Embryonic facial prominence (tissue), 1 donor: ENCODE data around the gene COL9A3.
"Not testable (repeated sequence)": the region's sequence is repeated elsewhere in the genome, so short reads cannot be mapped to it uniquely, and the experiment has no call there.

Experiments used
- DNase-seq: peaks from one replicate; pipeline ENCODE4 v3.0.0-alpha.2; 2016; ENCODE audit errors: extremely low spot score

Gene COL9A3

GRCh38 chr20:62856931-62857619, 40.2 kb downstream of the COL9A3 start:
- no peak for DNase-seq

GRCh38 chr20:62858058-62858830, 41.4 kb downstream of the COL9A3 start:
- no peak for DNase-seq

- DNase-seq = no peak
Observed at GRCh38 chr20:62859721-62860120, 42.9 kb downstream of the COL9A3 start.

GRCh38 chr20:62860391-62860923, 43.6 kb downstream of the COL9A3 start:
- no peak for DNase-seq

GRCh38 chr20:62860924-62861691, 44.3 kb downstream of the COL9A3 start:
- no peak for DNase-seq

GRCh38 chr20:62861726-62862336, 45.0 kb downstream of the COL9A3 start, which contains the start of gene TCFL5:
TSS of gene TCFL5 (minus strand) at chr20:62861822. CDS start at chr20:62861670, 152 bp downstream.
- DNase-seq = peak; percentile 34

- DNase-seq = no peak
Observed at GRCh38 chr20:62864207-62864606, 47.4 kb downstream of the COL9A3 start.

- DNase-seq = no peak
Observed at GRCh38 chr20:62872184-62872847, 55.5 kb downstream of the COL9A3 start.

GRCh38 chr20:62872862-62873261, 56.0 kb downstream of the COL9A3 start:
- DNase-seq = no peak

GRCh38 chr20:62873280-62873679, 56.4 kb downstream of the COL9A3 start:
- no peak for DNase-seq

GRCh38 chr20:62873681-62874031, 56.8 kb downstream of the COL9A3 start:
- not testable (repeated sequence) for DNase-seq

GRCh38 chr20:62874964-62875344, 58.1 kb downstream of the COL9A3 start:
- no peak for DNase-seq

- DNase-seq = no peak
Observed at GRCh38 chr20:62875419-62876361, 58.8 kb downstream of the COL9A3 start.

GRCh38 chr20:62876501-62876901, 59.7 kb downstream of the COL9A3 start:
- DNase-seq = no peak

- DNase-seq = no peak
Observed at GRCh38 chr20:62876902-62877816, 60.3 kb downstream of the COL9A3 start.

GRCh38 chr20:62878244-62879038, 61.6 kb downstream of the COL9A3 start:
- no peak for DNase-seq

- no peak for DNase-seq
Observed at GRCh38 chr20:62879275-62880146, 62.7 kb downstream of the COL9A3 start.
